GM21360 (cell line): ENCODE data around the gene PTGER4.

Experiments
- ATAC-seq: cut with Tn5 transposase; IDR thresholded peaks from one replicate; pipeline ENCODE4 v1.9.1; 2021; ENCODE audit warnings: mild to moderate bottlenecking, moderate library complexity; ENCODE audit not compliant: unreplicated experiment

Gene PTGER4

DNA sequence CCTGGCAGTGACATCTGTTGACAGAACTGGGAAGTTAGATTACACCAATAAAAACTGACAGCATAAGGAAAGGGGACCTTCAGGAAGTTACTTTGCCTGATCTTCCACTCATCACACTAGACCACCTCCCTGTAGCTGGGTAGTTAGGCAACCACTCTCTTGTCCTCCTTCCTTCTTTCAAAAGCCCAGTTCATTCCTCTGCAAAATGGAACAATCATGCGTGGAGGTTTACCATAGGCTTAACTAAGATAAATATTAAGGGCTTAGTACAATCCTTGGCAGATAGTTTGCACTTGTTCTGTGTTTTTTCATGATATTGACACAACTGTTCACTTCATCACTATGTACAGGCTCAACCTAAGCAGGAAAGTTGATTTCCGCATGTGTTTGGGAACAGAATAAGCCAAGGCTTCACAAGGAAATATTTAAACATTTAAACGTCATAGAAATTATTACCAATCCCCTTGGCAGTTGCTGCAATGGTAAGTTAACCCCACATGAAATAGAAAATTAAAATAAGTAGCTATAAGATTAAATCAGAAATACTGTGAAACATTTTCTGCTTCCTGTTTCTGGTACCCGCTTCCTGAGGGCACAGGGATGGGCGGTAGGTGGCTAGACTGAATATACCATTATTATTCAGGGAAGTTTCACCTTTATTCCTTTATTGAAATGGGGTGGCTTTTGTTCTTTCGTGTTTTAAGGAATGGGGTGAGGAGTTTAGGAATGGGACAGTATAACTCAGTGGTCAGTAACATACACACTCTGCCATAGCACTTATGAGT, 9.9 kb upstream of the PTGER4 start:
- no peak for ATAC-seq

DNA sequence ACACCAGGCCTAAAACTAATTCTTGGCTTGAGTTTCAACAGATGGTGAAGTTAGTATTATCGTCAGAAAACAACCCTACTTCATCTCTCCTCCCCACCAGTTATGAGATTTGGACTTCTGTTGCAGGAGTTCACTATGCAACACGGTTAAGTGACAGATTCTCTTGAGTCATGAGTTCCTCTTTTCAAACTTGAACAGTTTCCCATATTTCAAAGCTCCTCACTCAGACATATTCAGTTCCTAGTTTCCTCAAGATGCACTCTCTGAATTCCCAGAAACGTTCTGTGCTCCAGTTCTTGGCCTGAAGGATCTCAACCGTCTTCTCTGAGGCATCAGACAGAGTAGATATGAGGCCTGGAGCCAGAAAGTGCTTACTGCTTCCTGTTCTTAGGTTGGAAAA, 7.3 kb upstream of the PTGER4 start:
- no peak for ATAC-seq

DNA sequence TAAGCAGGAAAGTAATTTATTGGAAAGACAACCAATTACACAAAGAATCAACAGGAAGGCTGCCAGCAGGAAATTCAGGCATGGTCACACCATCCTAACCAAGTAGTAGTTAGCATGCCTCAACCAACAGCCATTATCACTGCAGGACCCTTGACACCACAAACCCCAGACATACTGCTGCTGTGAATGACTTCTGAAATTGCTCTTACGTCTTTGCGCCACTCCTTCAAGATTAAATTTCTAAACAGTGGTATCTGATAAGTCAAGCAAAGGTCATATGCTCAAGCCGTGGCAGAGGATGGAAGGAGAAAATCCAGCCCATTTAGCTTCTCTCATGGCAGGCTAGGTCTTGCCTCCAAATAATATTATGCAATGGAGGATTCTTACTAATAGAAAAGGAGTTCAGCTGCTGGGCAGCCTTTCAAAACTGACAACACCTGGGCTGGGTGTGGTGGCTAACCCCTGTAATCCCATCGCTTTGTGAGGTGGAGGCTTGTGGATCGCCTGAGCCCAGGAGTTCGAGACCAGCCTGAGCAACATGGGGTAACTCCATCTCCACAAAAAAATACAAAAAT, 5.0 kb upstream of the PTGER4 start:
- ATAC-seq, result no peak

DNA sequence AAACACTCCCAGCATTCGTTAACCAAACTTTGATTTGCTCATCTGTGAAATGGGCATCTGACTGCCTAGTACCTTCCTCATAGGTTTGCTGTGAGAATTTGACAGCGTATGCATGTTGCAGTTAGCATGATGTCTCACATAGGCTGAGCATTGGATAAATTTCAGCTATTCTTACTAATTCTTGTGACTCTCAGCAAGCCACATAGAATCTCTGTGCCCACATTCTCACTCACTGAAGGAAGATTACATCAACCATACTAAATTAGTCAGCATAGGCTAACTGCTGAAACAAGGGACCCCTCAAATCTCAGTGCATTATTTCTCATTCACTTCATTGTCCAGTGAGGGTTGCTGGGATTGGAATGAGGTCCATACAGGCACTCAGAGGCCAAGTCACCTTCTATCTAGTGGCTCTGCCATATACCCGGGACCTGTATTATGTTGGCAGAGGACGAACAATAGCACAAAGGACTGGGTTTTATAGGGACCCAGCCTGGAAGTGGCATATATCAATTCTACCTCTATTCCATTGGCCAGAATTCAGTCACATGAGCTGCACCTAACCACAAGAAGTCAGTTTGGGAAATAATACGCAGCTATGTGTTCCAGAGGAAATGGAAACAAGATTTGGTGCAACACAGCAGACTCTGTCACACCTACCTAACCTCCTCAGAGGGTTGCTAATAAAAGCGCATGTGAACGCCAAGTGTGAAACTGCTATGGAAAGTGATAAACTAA, 4.2 kb upstream of the PTGER4 start:
- no peak for ATAC-seq

DNA sequence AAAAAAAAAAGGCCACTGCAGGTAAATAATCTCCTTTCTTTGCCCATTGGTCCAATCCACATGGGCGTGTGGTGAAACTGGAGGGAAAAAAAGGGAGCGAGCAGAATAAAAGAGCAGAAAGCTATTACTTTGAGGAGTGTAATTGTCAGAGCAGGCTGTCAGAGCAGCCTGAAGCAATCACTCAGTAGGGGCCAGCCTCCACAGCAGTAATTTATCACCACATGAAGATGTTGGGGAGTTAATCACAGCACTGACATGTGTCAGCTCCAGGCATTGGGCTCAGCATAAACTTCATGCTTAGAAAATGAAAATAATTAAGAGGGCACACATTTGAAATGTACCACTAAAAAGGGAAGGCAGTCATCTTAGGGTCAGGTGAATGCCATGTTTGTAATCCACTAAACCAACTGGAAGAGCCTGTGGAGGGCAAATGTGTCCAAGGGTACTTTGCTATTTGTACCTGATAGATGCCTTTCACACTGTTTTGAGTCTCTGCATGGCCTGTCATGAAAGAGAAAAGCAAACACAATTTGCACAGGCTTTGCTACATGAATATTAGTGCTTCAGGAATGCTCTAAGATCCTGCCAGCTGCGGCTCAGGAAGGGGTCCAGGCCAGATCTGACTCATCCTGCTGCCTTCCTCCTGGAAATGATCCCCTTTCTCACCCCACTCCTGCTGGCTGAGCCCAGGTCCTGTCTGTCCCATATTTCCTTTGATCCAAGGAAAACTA, 2.9 kb upstream of the PTGER4 start:
- no peak for ATAC-seq

DNA sequence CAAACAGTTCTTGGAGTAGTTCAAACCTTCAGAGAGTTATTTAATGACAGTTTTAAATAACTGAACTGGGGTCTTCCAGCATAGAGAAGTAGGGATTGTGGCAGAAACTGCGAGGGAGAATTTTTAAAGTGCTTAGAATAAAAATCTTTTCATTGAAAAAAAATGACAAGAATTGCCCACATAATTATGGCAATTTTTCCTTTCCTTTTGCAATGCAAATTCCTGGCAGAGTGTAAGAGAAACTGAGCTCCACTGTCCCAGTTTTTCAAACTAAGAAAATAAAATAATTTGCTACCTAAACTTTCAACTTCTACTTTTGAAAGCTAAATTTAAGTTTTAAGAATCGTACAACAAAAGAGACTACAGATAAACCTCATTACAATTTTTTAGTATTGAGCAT, 2.3 kb upstream of the PTGER4 start:
- no peak for ATAC-seq

DNA sequence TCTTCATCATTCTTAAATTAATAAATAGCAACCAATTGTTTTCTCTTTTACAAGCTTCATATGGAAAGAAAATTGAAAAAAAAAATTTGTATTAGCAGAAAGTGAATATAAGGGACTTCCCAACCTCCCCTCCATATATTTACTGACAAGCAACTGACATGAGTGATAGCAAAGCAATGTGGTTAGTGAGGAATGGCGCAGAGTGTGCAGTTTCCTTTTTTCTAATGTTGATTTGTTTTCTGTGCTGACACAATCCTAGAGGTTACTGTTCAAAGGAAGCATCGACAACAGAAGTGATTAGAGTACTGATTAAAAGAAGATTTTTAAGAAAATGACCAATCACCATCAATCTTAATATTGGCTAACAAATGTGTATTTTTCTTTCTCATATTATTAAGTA, 1.7 kb upstream of the PTGER4 start:
- no peak for ATAC-seq

DNA sequence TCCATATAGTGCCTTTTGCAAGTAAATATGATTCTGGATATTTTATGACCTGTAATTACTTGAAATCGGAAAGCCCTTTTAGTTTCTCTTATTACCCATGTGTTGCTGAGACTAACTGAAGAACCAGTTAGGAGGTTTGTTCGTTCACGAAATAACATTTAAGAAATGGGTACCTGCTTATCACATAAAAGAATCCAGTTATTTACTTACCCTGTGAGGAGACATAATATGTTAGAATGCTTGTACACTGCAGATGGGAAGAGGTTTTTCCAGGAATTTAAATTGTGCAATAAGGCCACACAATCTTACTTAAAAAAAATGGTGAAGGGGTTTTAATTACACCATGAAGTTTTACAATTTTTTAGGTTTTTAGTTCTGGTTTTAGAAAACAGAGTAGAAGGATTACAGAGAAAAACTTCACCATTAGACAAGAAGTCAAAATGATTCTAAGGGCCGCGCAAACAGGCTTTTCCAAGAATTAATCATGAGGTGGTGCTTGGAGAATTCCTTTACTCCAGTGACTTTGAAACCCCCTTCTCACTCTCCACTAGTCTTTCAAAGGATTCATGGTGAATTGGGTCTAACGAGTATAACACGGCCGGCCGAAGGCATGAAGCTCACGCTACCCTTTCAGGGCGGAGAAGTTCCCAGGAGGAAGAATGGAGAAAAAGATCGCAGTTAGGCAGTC, 1.1 kb upstream of the PTGER4 start:
- ATAC-seq, result no peak

DNA sequence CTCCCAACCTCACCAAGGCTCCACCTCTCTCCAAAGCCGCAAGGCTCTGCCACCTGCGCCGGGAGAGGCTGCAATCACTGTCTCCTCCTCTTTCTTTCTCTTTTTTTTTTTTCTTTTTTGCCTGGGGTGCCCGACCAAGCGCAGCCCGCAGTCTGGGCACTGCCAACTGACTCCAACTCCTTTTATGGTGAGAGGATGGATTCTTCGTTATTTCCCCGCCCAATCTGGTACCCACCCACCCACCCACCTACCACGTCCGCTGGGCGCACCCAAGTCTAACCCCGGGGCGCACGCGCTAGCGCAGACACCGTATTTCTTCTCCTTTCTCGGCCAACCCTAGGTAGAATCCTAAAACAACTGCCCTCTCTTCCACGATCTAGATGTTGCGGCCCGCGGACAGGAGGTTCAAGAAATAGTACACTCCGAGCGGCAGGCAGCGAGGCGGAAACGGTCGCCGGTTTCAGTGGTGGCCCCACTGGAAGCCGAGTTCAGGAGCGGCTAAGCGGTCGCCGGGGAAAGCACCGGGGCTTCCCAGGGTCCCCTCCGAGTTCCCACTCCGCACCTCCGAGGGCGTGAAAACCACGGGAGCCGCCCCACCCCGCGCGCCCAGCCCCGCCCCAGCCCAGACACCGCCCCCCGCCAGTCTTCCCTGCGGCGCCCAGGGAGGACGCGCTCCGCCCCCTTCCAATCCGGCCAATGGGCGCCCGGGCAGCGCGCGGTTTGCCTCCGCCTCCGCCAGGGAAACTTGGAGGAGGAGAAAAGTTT, 385 bp upstream of the PTGER4 start:
- peak; percentile 63 for ATAC-seq

DNA sequence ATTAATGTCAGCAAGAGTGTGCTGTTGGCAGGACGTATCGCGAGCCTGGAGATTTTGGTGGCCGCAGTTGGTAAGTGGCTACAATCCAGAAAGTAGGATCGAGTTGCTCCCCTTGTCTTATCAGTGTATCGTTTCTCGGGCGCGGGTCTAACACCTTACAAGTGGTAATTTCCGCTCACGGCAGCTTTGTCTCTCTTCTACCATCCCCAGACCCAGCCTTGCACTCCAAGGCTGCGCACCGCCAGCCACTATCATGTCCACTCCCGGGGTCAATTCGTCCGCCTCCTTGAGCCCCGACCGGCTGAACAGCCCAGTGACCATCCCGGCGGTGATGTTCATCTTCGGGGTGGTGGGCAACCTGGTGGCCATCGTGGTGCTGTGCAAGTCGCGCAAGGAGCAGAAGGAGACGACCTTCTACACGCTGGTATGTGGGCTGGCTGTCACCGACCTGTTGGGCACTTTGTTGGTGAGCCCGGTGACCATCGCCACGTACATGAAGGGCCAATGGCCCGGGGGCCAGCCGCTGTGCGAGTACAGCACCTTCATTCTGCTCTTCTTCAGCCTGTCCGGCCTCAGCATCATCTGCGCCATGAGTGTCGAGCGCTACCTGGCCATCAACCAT, 1.1 kb downstream of the PTGER4 start:
- ATAC-seq, result no peak

DNA sequence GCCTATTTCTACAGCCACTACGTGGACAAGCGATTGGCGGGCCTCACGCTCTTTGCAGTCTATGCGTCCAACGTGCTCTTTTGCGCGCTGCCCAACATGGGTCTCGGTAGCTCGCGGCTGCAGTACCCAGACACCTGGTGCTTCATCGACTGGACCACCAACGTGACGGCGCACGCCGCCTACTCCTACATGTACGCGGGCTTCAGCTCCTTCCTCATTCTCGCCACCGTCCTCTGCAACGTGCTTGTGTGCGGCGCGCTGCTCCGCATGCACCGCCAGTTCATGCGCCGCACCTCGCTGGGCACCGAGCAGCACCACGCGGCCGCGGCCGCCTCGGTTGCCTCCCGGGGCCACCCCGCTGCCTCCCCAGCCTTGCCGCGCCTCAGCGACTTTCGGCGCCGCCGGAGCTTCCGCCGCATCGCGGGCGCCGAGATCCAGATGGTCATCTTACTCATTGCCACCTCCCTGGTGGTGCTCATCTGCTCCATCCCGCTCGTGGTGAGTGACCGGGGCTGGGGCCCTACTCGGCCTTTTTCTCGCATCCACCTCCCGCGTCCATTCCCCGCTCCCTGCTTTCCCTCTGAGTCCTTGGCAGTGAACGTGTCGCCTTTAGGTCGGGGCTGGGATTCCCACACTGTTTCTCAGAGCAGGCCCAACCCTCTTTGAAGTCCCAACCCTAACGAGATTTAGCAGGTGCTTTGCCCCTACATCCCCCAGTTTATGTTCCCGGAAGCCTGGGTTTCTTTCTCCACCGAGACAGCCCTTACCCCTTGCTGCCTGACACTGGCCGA, 1.8 kb downstream of the PTGER4 start:
- no peak for ATAC-seq

DNA sequence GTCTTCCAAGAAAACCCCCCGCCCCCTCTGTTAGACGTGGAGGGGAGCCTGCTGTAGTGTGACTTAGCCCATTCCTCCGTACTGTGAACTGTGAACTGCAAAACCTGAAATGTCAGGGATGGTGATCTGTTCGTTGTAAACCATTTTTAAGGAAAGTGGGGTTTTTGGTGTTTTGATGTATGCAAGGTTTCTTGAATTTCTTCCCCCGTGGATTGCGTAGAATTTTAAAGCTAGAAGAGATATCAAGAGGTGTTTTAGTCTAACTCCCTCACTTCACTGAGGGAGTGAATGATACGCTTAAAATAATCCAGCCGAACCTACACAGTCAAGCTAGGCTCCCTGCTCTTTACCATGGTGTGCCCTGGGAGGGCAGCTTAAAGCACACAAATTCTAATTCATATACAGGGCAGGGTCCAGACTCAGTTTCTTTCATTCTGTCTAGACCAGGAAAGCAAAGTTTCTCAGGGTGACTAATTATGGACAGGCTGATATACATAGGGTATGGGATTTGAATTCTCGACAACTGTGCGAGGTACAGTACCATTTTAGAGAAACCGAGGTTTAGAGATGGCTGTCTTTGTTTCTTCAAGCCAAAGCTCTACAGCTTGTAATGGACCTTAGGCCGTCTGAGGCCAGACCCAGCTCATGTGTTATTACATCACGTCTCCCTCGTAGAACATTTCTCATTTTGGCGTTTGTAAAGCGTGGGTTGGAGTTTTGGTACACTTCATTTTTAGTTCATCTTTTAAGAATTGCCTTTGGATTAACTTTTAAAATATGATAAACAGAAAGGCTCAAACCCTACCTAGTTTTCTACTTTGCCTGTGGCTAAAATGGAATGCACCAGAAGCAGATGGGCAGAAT, 2.7 kb downstream of the PTGER4 start:
- no peak for ATAC-seq

DNA sequence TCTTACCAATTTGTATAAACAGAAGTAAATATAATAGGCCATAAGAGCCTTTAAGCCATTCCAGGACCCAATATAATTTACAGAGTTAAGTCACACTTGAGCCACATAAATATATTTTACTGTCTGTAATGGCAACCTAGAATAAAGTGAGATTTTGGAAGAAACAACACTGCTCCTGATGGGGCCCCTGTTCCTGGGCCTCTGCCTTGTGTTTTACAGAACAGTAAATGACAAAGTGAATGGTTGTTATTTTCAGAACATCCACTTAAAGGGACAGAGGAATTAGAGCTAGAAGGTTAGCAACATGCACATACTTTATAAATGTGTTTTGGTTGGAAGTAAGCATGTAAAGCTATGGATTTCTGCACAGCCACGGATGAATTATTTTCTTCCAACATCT, 3.6 kb downstream of the PTGER4 start:
- ATAC-seq, result no peak

DNA sequence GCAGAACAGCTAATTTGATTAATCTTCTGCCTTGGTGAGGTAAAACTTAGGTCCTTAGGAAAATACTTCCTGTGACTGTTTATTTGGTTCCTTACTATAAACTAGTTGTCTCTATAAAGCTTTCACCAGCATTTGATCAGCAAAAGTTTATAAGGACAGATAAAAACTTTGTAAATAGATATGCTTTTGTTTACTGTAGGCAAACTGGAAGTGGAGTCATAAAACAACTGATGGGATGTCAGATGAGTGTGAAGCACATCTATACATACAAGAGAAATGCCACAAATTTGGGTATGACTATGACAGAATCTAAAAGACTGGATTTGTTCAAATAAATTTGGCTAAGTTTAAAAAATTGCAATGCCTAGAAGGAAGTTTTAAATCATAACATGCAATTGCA, 5.5 kb downstream of the PTGER4 start:
- ATAC-seq, result no peak

DNA sequence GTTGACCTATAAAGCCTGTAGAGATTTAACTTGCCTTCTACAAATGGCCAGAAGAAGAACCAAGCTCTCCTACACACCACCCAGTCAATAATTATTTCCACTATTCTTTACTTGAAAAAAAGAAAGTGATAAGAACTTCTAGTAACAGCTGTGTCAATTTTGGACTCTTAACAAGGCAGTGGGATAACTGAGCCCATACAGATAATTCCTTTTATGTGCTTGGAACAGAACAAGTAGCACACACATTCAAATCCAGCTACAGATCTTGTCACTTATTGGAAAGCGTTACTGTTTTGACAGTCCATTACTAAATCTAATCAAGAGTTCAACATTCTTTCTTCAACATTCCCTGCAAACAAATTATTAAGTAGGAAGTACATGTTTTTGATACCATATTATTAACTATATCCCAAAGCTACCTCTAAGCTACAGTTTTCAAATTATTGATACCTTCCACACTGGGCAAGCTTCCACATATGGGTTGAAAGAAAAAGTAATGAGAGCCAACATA, 6.3 kb downstream of the PTGER4 start:
- no peak for ATAC-seq

DNA sequence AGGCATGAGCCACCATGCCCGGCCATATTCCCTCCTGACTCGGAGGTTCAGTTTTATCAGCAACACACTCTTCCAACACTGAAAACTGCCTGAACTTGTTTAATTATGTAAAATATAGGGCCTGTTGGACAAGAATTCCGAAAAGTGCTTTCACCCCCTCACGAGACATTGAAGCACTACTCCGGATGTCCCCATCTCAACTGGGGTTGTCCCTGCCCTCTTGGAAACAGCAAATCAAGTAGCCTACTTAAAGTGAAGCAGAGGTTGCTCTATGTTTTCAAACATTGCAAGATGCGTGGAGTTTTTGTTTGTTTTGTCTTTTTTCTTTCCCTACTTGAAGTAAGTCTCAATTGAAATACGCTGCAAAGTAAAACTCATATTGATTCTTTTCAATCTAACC, 7.6 kb downstream of the PTGER4 start:
- ATAC-seq, result no peak

DNA sequence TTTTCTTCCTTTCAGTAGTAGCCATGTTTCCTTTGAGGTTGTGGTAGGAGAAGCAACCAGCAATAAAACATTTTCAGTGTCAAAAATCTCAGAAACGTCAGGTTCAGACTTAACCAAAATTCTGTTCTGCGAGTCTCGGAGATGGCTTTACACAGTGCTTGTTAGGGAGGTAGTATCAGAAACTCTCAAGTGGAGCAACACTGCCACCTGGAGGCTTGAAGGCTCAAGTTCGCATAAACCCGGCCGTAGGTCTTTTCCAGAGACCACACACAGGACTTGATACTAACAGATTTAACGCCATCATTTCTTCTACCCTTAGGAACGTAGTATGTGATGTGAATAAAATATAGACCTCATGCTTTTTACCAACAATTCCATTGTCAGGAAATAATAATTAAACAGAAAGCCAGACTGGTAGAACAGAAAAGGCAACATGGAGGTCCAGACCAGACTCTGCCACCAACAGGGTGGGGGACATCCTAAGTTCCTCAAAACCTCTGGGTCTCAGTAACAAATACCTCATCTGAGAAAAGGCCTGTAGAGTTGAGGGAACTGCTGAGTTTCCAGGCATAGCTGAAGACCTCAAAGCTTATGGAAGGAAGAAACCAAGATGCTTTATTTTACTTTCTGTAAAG, 8.5 kb downstream of the PTGER4 start:
- peak; percentile 90 for ATAC-seq
